ENCODE measurements around the gene METTL2A.
A peak's percentile ranks its signal among the peaks of the same experiment; 100 is the strongest.
"Not testable (repeated sequence)": the region's sequence is repeated elsewhere in the genome, so short reads cannot be mapped to it uniquely, and the experiment has no call there.

METTL2A gene

GRCh38 chr17:62473030-62473982 is 49.6 kb downstream of the METTL2A start:
- DNase-seq, result not testable (repeated sequence)

GRCh38 chr17:62477111-62477510 is 53.4 kb downstream of the METTL2A start:
- DNase-seq, result not testable (repeated sequence)

GRCh38 chr17:62477718-62478408 is 54.2 kb downstream of the METTL2A start:
- peak; percentile 35 for DNase-seq

- peak; percentile 86 for DNase-seq
Observed at GRCh38 chr17:62478424-62478879, 54.8 kb downstream of the METTL2A start, which contains the start of gene TLK2. Gene TLK2 (plus strand): TSS chr17:62478825. CDS start chr17:62481126, 2,301 bp downstream.

GRCh38 chr17:62478880-62479638 is 55.4 kb downstream of the METTL2A start:
- peak; percentile 36 for DNase-seq

GRCh38 chr17:62479639-62480258 is 56.1 kb downstream of the METTL2A start:
- peak; percentile 15 for DNase-seq

- not testable (repeated sequence) for DNase-seq
Observed at GRCh38 chr17:62482553-62482952, 58.9 kb downstream of the METTL2A start.

- DNase-seq, result not testable (repeated sequence)
Observed at GRCh38 chr17:62490990-62491389, 67.3 kb downstream of the METTL2A start.

- not testable (repeated sequence) for DNase-seq
Observed at GRCh38 chr17:62493049-62493655, 69.5 kb downstream of the METTL2A start.

GRCh38 chr17:62494073-62494472 is 70.4 kb downstream of the METTL2A start:
- not testable (repeated sequence) for DNase-seq

- DNase-seq, result not testable (repeated sequence)
Observed at GRCh38 chr17:62496344-62496743, 72.6 kb downstream of the METTL2A start.

- DNase-seq, result not testable (repeated sequence)
Observed at GRCh38 chr17:62498796-62499195, 75.1 kb downstream of the METTL2A start.

Data from activated CD4-positive, alpha-beta T cell treated with anti-CD3 and anti-CD28 coated beads, Interleukin-2, Interleukin-6, amounts not matched to agents 100 ng/mL and 50 ng/mL, durations not matched to agents 16 hours and 8 hours (primary cell).